NCI-H187 treated with DMSO at 0.1 percent for 48 hours (cell line): ENCODE measurements around the gene GLRX.
A peak's percentile ranks its signal among the peaks of the same experiment; 100 is the strongest.
"Not testable (repeated sequence)": the region's sequence is repeated elsewhere in the genome, so short reads cannot be mapped to it uniquely, and the experiment has no call there.

Experiments used
- DNase-seq: peaks from one replicate; lab custom pipeline; 2025; lab: John Stamatoyannopoulos, UW

The GLRX gene

GRCh38 chr5:95852567-95852966, 30.0 kb upstream of the GLRX start:
- DNase-seq: no peak

GRCh38 chr5:95851141-95851540, 28.6 kb upstream of the GLRX start:
- DNase-seq: not testable (repeated sequence)

DNA sequence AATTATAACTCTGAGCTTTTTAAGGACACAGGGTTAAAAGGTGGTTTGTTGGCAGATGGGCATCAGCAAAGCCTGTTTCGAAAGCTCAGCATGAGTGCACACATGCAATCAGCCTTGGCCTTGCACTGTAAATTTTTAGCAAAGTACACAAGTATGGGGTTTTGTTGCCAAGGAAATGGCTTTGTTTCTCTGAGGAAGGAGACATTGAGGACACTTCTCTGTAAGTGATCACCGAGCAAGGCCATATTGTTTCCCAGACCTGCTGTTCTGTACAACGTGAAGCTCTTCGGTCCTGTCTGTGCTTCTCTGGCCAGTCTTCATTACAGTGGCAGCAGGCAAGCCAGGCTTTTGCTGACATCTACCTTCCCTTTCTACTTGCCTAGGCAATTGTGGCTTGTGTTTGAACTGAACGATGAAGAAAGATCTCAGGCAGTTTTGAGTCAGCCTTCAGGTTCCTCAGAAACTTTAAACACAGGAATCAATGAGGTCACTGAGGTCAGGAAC, 27.9 kb upstream of the GLRX start:
- DNase-seq: no peak

DNA sequence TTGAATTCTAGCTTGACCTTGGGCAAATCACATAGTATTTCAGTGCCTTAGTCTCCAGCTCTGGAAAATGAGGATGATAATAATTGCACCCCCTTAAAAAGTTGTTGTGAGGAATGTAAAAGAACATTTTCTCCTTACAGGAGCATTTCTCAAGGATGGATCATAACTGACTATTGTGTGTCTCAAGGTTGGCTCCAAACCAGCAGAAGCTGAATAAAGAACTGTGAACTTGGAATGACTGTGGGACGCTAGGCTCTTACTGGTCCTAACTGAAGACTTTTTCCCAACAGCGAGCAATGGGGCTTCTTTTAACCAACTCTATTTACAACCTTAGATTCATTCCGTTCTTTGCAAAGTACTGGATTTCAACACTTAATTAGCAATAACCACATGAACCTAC, 26.2 kb upstream of the GLRX start:
- no peak for DNase-seq

GRCh38 chr5:95847261-95847592, 24.7 kb upstream of the GLRX start:
- no peak for DNase-seq

DNA sequence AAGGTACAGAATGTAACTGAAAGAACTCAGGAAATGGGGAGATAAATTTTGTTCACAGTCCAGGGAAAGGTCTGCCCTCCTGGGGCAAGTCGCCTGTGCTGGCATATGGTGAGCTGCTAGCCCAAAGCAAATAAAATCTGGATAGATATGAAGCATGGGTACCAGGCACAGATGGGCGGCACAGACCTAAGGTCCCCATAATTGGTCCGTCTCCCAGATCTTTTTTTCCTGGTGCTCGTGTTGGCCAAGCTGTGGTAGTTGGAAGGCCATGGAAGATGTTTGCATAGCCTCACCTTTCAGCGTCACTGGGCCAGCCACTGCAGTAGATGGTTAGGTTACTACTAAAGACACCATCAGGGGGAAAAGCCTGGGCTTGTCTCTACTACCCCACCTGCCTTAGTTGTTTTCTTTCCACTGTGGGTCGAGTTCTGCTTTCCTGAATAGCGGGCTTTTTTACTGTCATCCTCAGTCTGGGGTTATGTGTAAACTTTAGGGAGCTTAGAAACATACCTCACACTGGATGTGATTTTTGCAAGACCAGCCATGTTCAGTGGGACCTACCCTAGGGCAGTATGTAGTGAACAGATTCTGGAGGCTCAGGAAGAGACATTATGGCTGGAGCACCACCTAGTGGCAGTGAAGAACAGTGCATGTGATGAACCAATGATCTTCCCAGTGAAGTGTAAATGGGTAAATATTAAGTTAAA, 24.2 kb upstream of the GLRX start:
- DNase-seq: peak; percentile 19

- DNase-seq: no peak
These were observed 22.9 kb upstream of the GLRX start for GRCh38 chr5:95845391-95845790.

DNA sequence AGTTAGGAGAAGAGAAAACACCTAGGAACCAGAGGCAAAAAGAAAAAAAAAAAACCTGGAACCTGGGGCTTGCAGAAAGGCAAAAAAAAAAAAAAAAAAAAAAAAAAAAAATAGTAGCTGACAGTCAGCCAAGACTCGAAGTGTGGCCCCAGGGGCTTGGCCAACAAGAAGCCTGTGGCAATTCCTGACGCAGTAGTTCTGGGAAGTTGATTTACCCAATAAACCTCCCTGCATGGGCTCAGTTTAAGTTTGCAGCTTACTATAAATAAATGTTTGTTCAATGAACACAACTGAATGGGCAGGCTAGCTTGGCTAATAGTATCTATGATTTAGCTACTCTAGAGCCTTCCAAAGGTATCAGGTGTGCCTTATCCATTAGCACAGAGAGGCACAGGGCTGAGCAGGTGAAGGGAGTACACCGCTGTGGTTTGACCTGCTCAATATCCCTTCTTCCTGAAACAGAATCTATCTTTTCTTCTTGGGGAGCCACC, 21.3 kb upstream of the GLRX start:
- DNase-seq: no peak

DNA sequence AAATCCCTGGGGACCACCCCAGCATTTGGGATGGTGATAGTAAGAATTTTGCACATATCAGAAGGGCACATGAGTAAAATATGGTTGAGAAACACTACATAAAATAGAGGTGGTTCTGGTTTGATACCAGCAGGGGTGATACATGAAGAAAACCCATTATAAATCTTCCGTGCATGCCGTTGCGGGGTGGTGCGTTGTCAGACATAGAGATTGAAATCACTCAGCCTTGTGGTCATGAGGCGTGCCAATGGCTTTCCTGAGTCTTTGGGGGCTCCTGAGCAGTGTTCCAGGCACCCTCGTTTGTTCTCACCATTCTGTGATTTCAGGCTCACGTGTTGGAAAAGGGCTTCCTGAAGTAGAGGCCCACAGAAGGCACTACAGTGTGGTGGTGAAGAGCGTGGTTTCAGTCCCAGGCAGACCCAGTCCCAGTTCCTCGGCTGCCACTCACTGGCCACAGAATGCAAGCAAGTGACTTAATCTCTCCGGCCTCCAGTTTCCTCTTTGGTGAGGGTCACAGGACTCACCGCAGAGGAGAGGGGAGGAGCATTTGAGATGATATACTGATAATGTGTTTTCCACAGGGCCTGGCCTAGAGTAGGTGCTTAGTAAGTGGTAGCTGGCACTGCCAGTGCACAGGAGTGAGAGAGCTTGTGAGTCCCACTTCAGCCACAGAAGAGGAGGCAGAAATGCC, 20.5 kb upstream of the GLRX start:
- DNase-seq: no peak

DNA sequence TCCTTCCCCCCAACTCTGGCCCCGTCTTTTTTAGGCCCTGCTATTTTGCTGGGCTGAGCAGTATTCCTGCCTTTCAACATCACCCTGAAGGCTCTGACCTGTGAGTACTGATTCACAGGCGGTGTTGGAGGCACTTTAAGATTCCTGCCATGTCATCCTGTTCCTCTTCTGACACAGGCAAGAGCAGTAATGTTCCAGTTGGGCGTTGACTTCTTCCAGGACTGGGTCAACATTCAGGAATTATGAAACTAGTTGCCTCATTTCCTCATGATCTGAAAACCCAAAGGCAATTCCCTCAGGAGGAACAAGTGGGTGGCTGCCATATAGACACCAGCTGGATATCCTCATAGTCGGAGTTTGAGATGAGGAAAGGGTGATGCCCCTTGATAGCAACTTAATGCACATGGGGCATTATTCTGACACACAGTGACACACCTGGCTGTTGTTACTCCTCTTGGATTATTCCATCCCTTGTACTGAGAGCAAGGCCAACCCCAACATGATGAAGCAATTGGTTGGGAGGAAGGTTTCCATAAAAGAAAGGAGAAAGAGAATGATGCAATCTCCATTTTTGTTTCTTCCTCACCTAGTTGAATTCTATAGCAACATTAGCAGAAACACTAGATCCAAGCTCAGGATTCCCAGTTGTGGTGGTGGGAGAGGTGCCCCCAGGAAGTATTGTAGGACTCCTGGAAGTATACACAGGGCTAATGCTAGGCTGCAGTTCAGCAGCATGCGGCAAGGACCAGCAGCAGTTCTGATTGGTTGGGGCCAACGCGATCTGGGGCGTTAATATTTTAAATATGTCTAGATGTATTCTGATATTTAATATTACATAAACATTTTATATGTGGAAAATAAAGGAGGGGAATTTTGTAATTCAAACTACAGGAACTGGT, 19.6 kb upstream of the GLRX start:
- no peak for DNase-seq

GRCh38 chr5:95840956-95841705, 18.6 kb upstream of the GLRX start:
- no peak for DNase-seq

GRCh38 chr5:95839658-95840057, 17.1 kb upstream of the GLRX start:
- DNase-seq: no peak

- DNase-seq: no peak
These were observed 16.0 kb upstream of the GLRX start for GRCh38 chr5:95838556-95838955.

- DNase-seq: no peak
These were observed 15.5 kb upstream of the GLRX start for GRCh38 chr5:95838001-95838520.

DNA sequence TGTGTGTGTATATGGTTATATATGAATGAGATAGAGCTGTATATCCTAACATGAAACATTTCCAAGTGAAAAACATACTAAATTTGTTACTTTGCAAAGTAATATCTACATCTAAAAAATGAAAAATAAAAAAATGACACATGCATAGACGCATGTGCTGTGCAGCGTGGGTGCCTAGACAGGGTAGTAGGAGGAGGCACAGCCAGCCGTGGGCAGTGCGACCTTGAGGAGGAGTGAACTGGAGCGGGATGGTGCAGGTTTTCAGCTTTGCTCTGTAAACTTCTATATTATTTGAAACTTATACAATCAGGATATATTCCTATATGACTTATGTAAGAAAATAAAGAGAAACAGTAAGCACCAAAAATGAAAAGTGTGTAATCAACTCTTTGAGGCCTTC, 15.0 kb upstream of the GLRX start:
- no peak for DNase-seq

- not testable (repeated sequence) for DNase-seq
These were observed 14.4 kb upstream of the GLRX start for GRCh38 chr5:95836971-95837370.

- DNase-seq: no peak
These were observed 14.0 kb upstream of the GLRX start for GRCh38 chr5:95836544-95836943.

DNA sequence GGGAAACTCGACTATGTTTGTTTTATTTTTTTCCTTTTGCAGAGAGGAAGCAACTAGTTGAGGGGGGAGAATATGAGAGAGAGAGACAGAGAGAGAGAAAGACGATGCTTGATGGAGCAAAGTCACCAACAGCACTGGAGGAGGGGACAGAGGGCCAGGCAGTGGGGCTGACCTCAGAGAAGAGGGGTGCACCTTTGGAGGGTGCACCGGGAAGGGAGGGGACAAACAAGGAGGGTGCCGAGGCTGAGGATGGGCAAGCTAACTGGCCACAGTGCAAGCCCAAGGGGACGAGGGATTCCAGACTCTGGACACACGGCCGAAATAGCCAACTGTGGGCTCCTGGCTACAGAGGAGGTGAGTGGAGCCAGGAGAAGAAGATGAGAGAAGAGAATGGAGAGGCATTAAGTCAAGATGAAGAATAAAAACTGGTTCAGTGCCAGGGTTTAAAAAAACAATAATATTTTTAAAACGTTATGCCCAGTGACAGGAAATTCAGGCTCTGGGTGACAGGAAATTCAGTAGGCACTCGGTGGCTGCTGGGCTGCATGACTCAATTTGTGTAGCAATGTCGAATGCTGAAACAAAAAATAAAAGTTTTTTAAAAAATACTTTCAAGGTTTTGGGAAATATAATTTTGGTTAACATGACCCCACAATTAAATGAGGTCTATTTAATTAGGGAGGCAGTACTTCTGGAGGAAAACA, 13.3 kb upstream of the GLRX start:
- DNase-seq: no peak

DNA sequence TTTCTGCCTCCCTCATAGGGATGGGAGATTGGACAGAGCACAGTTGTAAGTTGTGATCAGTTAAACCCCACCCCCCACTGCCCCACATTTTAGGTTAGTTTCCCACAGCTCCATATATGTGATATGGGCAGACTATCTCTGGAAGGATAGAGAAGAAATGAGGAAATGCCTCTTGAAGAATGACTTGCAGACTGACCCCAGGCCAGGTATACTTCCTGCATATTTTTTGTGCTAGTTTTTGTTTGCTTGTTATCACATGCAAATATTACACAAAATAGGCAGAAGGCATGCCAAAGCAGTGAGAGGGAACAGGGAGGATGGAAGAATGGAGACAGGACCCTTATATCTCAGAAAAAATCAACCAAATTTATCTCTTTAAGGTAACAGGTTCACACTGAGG, 10.1 kb upstream of the GLRX start:
- DNase-seq: no peak

DNA sequence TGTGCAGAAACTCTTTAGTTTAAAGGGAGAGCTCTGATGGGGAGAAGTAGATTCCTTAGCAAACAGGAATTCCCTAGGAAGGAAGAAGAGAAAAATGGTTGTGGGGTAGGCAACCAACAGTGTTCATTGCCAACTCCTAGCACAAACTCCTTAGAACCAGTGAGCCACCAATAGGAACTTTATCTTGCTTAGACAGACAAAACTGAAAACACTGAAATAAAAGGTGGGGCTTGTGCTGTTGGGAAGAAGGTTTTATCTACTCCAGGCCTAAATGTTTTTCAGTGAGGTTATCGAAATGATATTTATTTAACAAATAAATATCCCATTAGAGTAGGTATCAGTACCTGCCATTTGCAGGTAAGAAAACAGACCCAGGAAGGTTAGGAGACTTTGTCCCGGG, 7.7 kb upstream of the GLRX start:
- DNase-seq: no peak

DNA sequence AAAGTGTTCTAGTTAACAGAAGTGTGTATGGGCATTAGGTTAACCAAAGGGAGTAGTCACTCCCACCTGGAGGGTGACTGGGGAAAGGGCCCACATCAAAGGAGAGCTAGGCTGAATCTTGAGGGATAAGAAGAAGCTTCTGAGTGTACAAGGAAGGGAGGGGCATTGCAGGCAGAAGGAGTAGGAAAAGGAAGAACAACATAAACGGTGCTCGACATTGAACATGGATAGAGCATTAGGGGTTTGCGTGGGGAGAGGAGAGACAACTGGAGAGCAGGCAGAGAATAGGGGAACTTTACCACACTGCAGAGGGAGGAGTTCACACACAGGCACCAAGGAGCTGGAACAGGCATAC, 5.3 kb upstream of the GLRX start:
- no peak for DNase-seq
